K562 (cell line): Measurements from ENCODE around the gene SEC24B. TPM values are rescaled to one million over a fixed set of nuclear protein-coding genes. Genes with fewer than 3 reads are reported as not detected.
A peak's percentile ranks its signal among the peaks of the same experiment; 100 is the strongest.

Experiments used
- CBX3 ChIP-seq, 2 experiments: IDR thresholded peaks; 1 replicate in 1 of 2; 2 replicates in 1 of 2; pipeline ENCODE4 v1.6.1; 2012; ENCODE audit warnings: inconsistent platforms in 2 of 2, low read length in 2 of 2, borderline replicate concordance in 1 of 2, control low read depth in 1 of 2
- CEBPZ ChIP-seq: fragments of 150-350 bp; IDR thresholded peaks from 2 replicates; pipeline ENCODE4 v1.6.1; 2014; ENCODE audit warnings: low read depth, mild to moderate bottlenecking, low read length, borderline replicate concordance
- CGGBP1 ChIP-seq: fragments of 250-450 bp; sonication (Bioruptor Pico); IDR thresholded peaks from 2 replicates; pipeline ENCODE4 v1.9.0; 2021; ENCODE audit warnings: mild to moderate bottlenecking
- CREB1 ChIP-seq, 2 experiments: sonication (generic) in 1 of 2; formaldehyde crosslinking in 1 of 2; IDR thresholded peaks; 2 replicates each; pipeline versions ENCODE4 v1.6.1 to v1.8.0; 2012 to 2022; ENCODE audit warnings: inconsistent platforms in 1 of 2, mild to moderate bottlenecking in 1 of 2, missing genetic modification reagents in 1 of 2, moderate library complexity in 1 of 2
- ELF4 ChIP-seq: fragments of 450-650 bp; formaldehyde crosslinking; IDR thresholded peaks from 2 replicates; pipeline ENCODE4 v1.4.0; 2022; ENCODE audit warnings: missing genetic modification characterization
- FOXK2 ChIP-seq, 2 experiments: fragments of 450-650 bp; IDR thresholded peaks in 1 of 2; conservative IDR thresholded peaks in 1 of 2; 2 replicates each; pipeline ENCODE4 v1.6.1; 2016; ENCODE audit warnings: low read depth in 2 of 2, mild to moderate bottlenecking in 1 of 2
- HBP1 ChIP-seq: fragments of 450-650 bp; formaldehyde crosslinking; IDR thresholded peaks from 2 replicates; pipeline ENCODE4 v1.4.0; 2022; ENCODE audit warnings: missing genetic modification characterization
- NCOA4 ChIP-seq: fragments of 450-650 bp; IDR thresholded peaks from 2 replicates; pipeline ENCODE4 v1.6.1; 2018; ENCODE audit warnings: mild to moderate bottlenecking; ENCODE audit not compliant: partially characterized antibody
- NFIC ChIP-seq: fragments of 450-650 bp; IDR thresholded peaks from 2 replicates; pipeline ENCODE4 v1.6.1; 2017; ENCODE audit warnings: mild to moderate bottlenecking, inconsistent platforms
- OTX1 ChIP-seq: fragments of 450-650 bp; formaldehyde crosslinking; IDR thresholded peaks from 2 replicates; pipeline ENCODE4 v1.4.0; 2022; ENCODE audit warnings: mild to moderate bottlenecking
- RNF2 ChIP-seq: sonication (generic); IDR thresholded peaks from 2 replicates; pipeline ENCODE4 v1.6.1; 2016
- RNF219 ChIP-seq: fragments of 250-450 bp; sonication (Bioruptor Pico); IDR thresholded peaks from 2 replicates; pipeline ENCODE4 v1.5.0; 2022; ENCODE audit warnings: mild to moderate bottlenecking
- SMARCE1 ChIP-seq: fragments of 450-650 bp; IDR thresholded peaks from 2 replicates; pipeline ENCODE4 v1.7.1; 2016; ENCODE audit warnings: mild to moderate bottlenecking
- SP1 ChIP-seq: sonication (generic); formaldehyde crosslinking; IDR thresholded peaks from 2 replicates; pipeline ENCODE4 v1.8.1; 2022; ENCODE audit warnings: mild to moderate bottlenecking, missing genetic modification reagents
- SPI1 ChIP-seq: IDR thresholded peaks from 2 replicates; pipeline ENCODE4 v1.6.1; 2011; ENCODE audit warnings: low read depth, low read length, control low read depth, borderline replicate concordance
- TAF7 ChIP-seq: fragments of 450-650 bp; IDR thresholded peaks from 2 replicates; pipeline ENCODE4 v1.6.1; 2016; ENCODE audit warnings: missing genetic modification characterization, missing compliant biosample characterization
- TCF3 ChIP-seq: sonication (generic); formaldehyde crosslinking; IDR thresholded peaks from 2 replicates; pipeline ENCODE4 v1.4.0; 2020; ENCODE audit warnings: mild to moderate bottlenecking, missing genetic modification reagents
- TEAD1 ChIP-seq, 2 experiments: fragments of 450-650 bp in 1 of 2; sonication (generic) in 1 of 2; formaldehyde crosslinking; IDR thresholded peaks; 2 replicates each; pipeline versions ENCODE4 v1.4.0 to v1.8.0; 2020 to 2022; ENCODE audit warnings: mild to moderate bottlenecking in 2 of 2, missing genetic modification reagents in 1 of 2
- ZNF3 ChIP-seq: fragments of 250-450 bp; sonication (Bioruptor Pico); IDR thresholded peaks from 2 replicates; pipeline ENCODE4 v1.5.0; 2021; ENCODE audit warnings: mild to moderate bottlenecking, moderate library complexity
- ZNF316 ChIP-seq: fragments of 450-650 bp; IDR thresholded peaks from 2 replicates; pipeline ENCODE4 v1.6.1; 2016
- polyA plus RNA-seq, 8 experiments: library from polyadenylated mRNA; depleted of rRNA in 4 of 8; stranded (reverse) in 5 of 8; unstranded in 3 of 8; fragments of >200 nt; fragmentation: Nextera tagmentation in 2 of 8; fragmentation: Illumina TruSeq in 1 of 8; extraction: Ambion mirVana in 2 of 8; extraction: Trizol in 1 of 8; gene quantifications; 2 replicates each; pipeline versions ENCODE4 v1.2.1 to v1.2.3, GENCODE V29; 2011 to 2014; ENCODE audit warnings: inconsistent platforms in 1 of 8, missing spikeins in 1 of 8
- total RNA-seq, 7 experiments: library from RNA; depleted of rRNA in 6 of 7; stranded (reverse); fragments of >200 nt in 6 of 7; fragmentation: Illumina TruSeq in 2 of 7; extraction: Trizol in 2 of 7; gene quantifications; 2 replicates each; pipeline versions ENCODE4 v1.2.1 to v1.2.3, GENCODE V29; 2011 to 2021; ENCODE audit warnings: low replicate concordance in 1 of 7

SEC24B gene
- total and polyA plus RNA-seq, 9 of the 15 experiments (the other 6 are each of a cell fraction or from before 2014, with no cell fraction given), result 6.3 to 46.4 (median 17.1) TPM

DNA sequence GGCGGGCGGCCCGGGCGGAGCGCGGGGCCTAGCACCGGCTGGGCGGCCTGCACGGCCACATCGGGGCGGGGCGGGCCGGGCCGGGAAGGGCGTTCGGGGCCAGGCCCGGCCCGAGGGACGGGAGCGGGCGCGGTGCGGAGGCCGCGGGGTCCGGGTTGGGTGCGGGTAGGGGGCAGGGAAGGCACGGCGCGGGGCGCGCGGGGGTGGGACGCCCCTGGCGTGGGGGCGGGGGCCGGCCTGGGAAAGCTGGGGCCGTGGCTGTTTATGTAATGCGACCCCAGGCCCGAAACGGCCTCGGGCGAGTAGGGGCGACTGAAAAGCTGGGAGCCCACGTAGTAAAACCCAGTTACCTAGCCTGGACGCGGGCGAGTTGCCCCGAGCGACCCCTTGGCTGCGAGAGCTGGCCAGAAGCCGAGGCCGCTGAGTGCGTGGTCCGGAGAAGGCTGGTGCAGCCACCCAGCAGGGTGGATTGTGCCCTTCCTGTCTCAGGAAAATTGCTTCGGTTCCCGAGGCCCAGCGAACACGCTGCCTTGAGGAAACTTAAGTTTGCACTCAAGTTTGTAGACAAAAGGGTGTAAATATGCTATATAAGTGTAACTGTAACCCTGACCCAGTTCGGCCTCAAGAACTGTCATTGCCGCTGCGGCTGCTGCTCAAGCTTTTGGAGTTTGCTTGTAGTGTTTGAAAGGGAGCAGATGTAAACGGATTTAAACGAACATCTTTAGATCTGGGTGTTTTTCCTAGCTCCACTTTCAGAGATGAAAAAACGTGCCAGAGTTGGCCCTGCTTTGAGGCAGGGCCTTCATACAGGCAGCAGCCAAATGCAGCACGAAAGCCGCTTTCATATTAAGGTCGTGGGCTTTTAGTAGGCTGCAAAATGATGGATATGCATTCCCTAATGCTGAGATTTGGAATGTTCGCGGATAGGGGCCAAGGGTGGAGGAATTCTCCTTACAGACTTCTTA lies 674 bp downstream of the SEC24B start (continued):
- TF ChIP-seq SP1 (CRISPR knock-in tag) (no peak), CREB1 (IDR thresholded peaks at IDR 0.05) (no peak), CREB1 (CRISPR knock-in tag; IDR thresholded peaks at IDR 0.05) (no peak), SPI1 (no peak), OTX1 (CRISPR knock-in tag) (no peak), ELF4 (CRISPR knock-in tag) (no peak), RNF219 (no peak), SMARCE1 (no peak), RNF2 (no peak), TEAD1 (CRISPR knock-in tag; IDR thresholded peaks at IDR 0.05) (no peak), ZNF3 (no peak), NCOA4 (no peak), NFIC (peak; percentile 39; the same call in 1 of the 2 replicates), CEBPZ (no peak), FOXK2 (conservative IDR thresholded peaks at IDR 0.05 in 1 of 2, IDR thresholded peaks at IDR 0.05 in 1 of 2; ENCODE audit: low read depth in 2 of 2) (no peak), ZNF316 (no peak), CGGBP1 (no peak), HBP1 (no peak), TAF7 (tag) (no peak), CBX3 (IDR thresholded peaks at IDR 0.05; ENCODE audit: borderline replicate concordance in 1 of 2, low read length in 2 of 2) (no peak), TCF3 (CRISPR knock-in tag) (no peak)
